ENCODE measurements around the gene KIF13A.

DNA sequence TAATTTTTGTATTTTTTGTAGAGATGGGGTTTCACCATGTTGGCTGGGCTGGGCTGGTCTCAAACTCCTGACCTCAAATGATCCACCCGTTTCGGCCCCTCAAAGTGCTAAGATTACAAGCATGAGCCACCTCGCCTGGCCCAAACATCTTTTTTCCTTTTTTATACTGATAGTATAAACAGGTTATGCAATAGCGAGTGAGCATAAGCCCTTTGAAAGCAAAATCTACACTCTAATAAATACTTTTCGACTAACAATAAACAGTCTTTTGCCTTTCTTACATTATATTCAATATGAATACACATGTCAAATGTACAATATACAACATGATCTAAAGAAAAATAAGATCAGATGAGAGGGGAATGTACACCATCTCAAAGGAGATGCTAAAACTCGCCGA is 38.7 kb downstream of the KIF13A start:
- TF ChIP-seq, protein P1, sequence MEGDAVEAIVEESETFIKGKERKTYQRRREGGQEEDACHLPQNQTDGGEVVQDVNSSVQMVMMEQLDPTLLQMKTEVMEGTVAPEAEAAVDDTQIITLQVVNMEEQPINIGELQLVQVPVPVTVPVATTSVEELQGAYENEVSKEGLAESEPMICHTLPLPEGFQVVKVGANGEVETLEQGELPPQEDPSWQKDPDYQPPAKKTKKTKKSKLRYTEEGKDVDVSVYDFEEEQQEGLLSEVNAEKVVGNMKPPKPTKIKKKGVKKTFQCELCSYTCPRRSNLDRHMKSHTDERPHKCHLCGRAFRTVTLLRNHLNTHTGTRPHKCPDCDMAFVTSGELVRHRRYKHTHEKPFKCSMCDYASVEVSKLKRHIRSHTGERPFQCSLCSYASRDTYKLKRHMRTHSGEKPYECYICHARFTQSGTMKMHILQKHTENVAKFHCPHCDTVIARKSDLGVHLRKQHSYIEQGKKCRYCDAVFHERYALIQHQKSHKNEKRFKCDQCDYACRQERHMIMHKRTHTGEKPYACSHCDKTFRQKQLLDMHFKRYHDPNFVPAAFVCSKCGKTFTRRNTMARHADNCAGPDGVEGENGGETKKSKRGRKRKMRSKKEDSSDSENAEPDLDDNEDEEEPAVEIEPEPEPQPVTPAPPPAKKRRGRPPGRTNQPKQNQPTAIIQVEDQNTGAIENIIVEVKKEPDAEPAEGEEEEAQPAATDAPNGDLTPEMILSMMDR (IDR thresholded peaks at IDR 0.05), result no peak
- no peak for TF ChIP-seq POLR2AphosphoS5 (IDR thresholded peaks at IDR 0.05; ENCODE audit: insufficient read depth in 1 of 2, low read depth in 1 of 2)

Data from vagina (tissue), 2 donors.